Nephron progenitor cell (in vitro differentiated cells): ENCODE results near the gene TMEM217.
A peak's percentile ranks its signal among the peaks of the same experiment; 100 is the strongest.

Experiments used
- DNase-seq: peaks from one replicate; pipeline ENCODE4 v3.0.0; 2021
- H3K27ac Mint-ChIP-seq: 2 replicates; pipeline ENCODE4 v1.8.0; 2021; ENCODE audit warnings: mild to moderate bottlenecking, moderate library complexity, mixed read lengths
- H3K27me3 Mint-ChIP-seq: 2 replicates; pipeline ENCODE4 v1.8.0; 2021; ENCODE audit warnings: mild to moderate bottlenecking, low read depth, mixed read lengths; ENCODE audit not compliant: poor library complexity
- H3K36me3 Mint-ChIP-seq: 2 replicates; pipeline ENCODE4 v1.8.0; 2021; ENCODE audit warnings: low read depth, mixed read lengths
- H3K4me1 Mint-ChIP-seq: 2 replicates; pipeline ENCODE4 v1.8.0; 2021; ENCODE audit warnings: mixed read lengths
- H3K4me3 Mint-ChIP-seq: 2 replicates; pipeline ENCODE4 v1.8.0; 2021; ENCODE audit warnings: mild to moderate bottlenecking, moderate library complexity, mixed read lengths
- H3K9me3 Mint-ChIP-seq: 2 replicates; pipeline ENCODE4 v1.8.0; 2021; ENCODE audit warnings: mild to moderate bottlenecking, moderate library complexity, mixed read lengths
- CTCF ChIP-seq: fragments of 200-600 bp; sonication (generic); IDR thresholded peaks from 2 replicates; pipeline ENCODE4 v1.5.0; 2021; ENCODE audit warnings: antibody characterized with exemption

The TMEM217 gene

GRCh38 chr6:37172912-37173492 lies 84.9 kb downstream of the TMEM217 start:
- Mint-ChIP-seq H3K36me3 (peaks cover 26% of the 10 kb centered on the region), H3K4me3 (no peak overlapping the region), H3K4me1 (peaks cover 41% of the 10 kb centered on the region), H3K27me3 (peaks cover 5% of the 10 kb centered on the region), H3K27ac (no peak overlapping the region), H3K9me3 (no peaks in the 10 kb centered on the region)
- no peak for TF ChIP-seq CTCF
- DNase-seq = no peak

GRCh38 chr6:37171970-37172812 lies 85.8 kb downstream of the TMEM217 start:
- peak; percentile 91 for TF ChIP-seq CTCF
- Mint-ChIP-seq H3K9me3 (no peaks in the 10 kb centered on the region), H3K4me3 (peak overlapping the region; percentile 86), H3K36me3 (peaks cover 26% of the 10 kb centered on the region), H3K27me3 (peaks cover 7% of the 10 kb centered on the region), H3K4me1 (peaks cover 44% of the 10 kb centered on the region), H3K27ac (peak overlapping the region; percentile 47)
- DNase-seq = peak; percentile 88

- peak; percentile 43 for DNase-seq
- Mint-ChIP-seq H3K36me3 (peaks cover 26% of the 10 kb centered on the region), H3K4me3 (peak overlapping the region; percentile 86), H3K27me3 (peaks cover 10% of the 10 kb centered on the region), H3K9me3 (no peaks in the 10 kb centered on the region), H3K27ac (no peak overlapping the region), H3K4me1 (peaks cover 44% of the 10 kb centered on the region)
- no peak for TF ChIP-seq CTCF
Observed at GRCh38 chr6:37171201-37171969, 86.6 kb downstream of the TMEM217 start.

GRCh38 chr6:37170273-37171200 lies 87.4 kb downstream of the TMEM217 start:
- peak; percentile 33 for TF ChIP-seq CTCF
- H3K27me3 Mint-ChIP-seq = peaks cover 10% of the 10 kb centered on the region
- peaks cover 26% of the 10 kb centered on the region for H3K36me3 Mint-ChIP-seq
- H3K27ac Mint-ChIP-seq = no peak overlapping the region
- H3K4me1 Mint-ChIP-seq = peaks cover 44% of the 10 kb centered on the region
- peak; percentile 67 for DNase-seq
- no peaks in the 10 kb centered on the region for H3K9me3 Mint-ChIP-seq
- H3K4me3 Mint-ChIP-seq = peak overlapping the region; percentile 86

- TF ChIP-seq CTCF = no peak
- Mint-ChIP-seq H3K27ac (peak within 1 kb of the TSS; percentile 98), H3K27me3 (peaks cover 11% of the 10 kb centered on the region), H3K4me1 (peaks cover 44% of the 10 kb centered on the region), H3K4me3 (peak within 1 kb of the TSS; percentile 92), H3K9me3 (no peaks in the 10 kb centered on the region), H3K36me3 (peaks cover 18% of the 10 kb centered on the region)
- peak; percentile 100 for DNase-seq
Observed at GRCh38 chr6:37169496-37170272, 88.3 kb downstream of the TMEM217 start, which contains the start of gene PIM1. Gene PIM1, plus strand, starts transcription at chr6:37170152. Its CDS starts 424 bp downstream, at chr6:37170576.
